Endodermal cell (in vitro differentiated cells): ENCODE results near the gene RIPPLY1. TPM values are rescaled to one million over a fixed set of nuclear protein-coding genes. Genes with fewer than 3 reads are reported as not detected.

ENCODE experiments used
- DNase-seq: peaks from one replicate; pipeline ENCODE4 v3.0.0-alpha.2; 2017
- H3K27ac ChIP-seq: 2 replicates; pipeline ENCODE4 v1.5.1; 2013; ENCODE audit warnings: mild to moderate bottlenecking, low read depth, low read length, moderate library complexity
- H3K27me3 ChIP-seq: 2 replicates; pipeline ENCODE4 v1.6.1; 2013; ENCODE audit warnings: mild to moderate bottlenecking, low read length, moderate library complexity; ENCODE audit not compliant: insufficient read depth, control insufficient read depth, poor library complexity, severe bottlenecking
- H3K36me3 ChIP-seq: 2 replicates; pipeline ENCODE4 v1.7.0; 2013; ENCODE audit warnings: mild to moderate bottlenecking, low read length, moderate library complexity; ENCODE audit not compliant: control insufficient read depth, insufficient read depth
- H3K4me1 ChIP-seq: one replicate; pipeline ENCODE4 v1.7.0; 2013; ENCODE audit warnings: low read length; ENCODE audit not compliant: control insufficient read depth, insufficient read depth
- H3K4me3 ChIP-seq: 2 replicates; pipeline ENCODE4 v1.5.1; 2013; ENCODE audit warnings: mild to moderate bottlenecking, low read length, moderate library complexity
- H3K9ac ChIP-seq: 2 replicates; pipeline ENCODE4 v1.6.1; 2013; ENCODE audit warnings: mild to moderate bottlenecking, low read length, moderate library complexity; ENCODE audit not compliant: poor library complexity, severe bottlenecking; ENCODE audit errors: extremely low read depth
- H3K9me3 ChIP-seq: 2 replicates; pipeline ENCODE4 v1.6.1; 2013; ENCODE audit warnings: mild to moderate bottlenecking, low read length, moderate library complexity; ENCODE audit not compliant: control insufficient read depth
- H3K27ac Mint-ChIP-seq: 2 replicates; pipeline ENCODE4 v1.8.0; 2020; ENCODE audit warnings: mixed read lengths
- H3K27me3 Mint-ChIP-seq: 2 replicates; pipeline ENCODE4 v1.8.0; 2021; ENCODE audit warnings: mild to moderate bottlenecking, mixed read lengths; ENCODE audit not compliant: insufficient read depth
- H3K36me3 Mint-ChIP-seq: 2 replicates; pipeline ENCODE4 v1.8.0; 2020; ENCODE audit warnings: low read depth, mixed read lengths
- H3K4me1 Mint-ChIP-seq: 2 replicates; pipeline ENCODE4 v1.8.0; 2020; ENCODE audit warnings: mixed read lengths
- H3K4me3 Mint-ChIP-seq: 2 replicates; pipeline ENCODE4 v1.8.0; 2020; ENCODE audit warnings: mild to moderate bottlenecking, moderate library complexity, mixed read lengths
- H3K9me3 Mint-ChIP-seq: 2 replicates; pipeline ENCODE4 v1.8.0; 2020; ENCODE audit warnings: mild to moderate bottlenecking, mixed read lengths
- WGBS, 2 experiments: methylation state at CpG; one replicate each; pipeline versions ENCODE4 v1.1.5 to v1.1.7; 2013; ENCODE audit warnings: missing lambda C conversion rate in 2 of 2, mixed read lengths in 1 of 2; ENCODE audit not compliant: insufficient coverage in 1 of 2, insufficient read length in 1 of 2; 5-methylcytosine and 5-hydroxymethylcytosine counted together
- total RNA-seq, 2 donors: library from RNA; stranded (reverse); fragmentation: NEBNext Ultra II Directional in 1 of 2; extraction: Animal tissue kit (Norgen Biotek cat#: 25700) in 1 of 2; gene quantifications; 2 replicates in 1 of 2; 3 replicates in 1 of 2; pipeline ENCODE4 v1.2.1, GENCODE V29; 2021
- TF ChIP-seq, protein P1 (sequence below): fragments of 200-600 bp; sonication (generic); conservative IDR thresholded peaks from 2 replicates; pipeline ENCODE4 v1.5.0; 2021; ENCODE audit warnings: antibody characterized with exemption, mild to moderate bottlenecking

The RIPPLY1 gene
- total RNA-seq, 2 donors from 2014 or later = not detected

DNA sequence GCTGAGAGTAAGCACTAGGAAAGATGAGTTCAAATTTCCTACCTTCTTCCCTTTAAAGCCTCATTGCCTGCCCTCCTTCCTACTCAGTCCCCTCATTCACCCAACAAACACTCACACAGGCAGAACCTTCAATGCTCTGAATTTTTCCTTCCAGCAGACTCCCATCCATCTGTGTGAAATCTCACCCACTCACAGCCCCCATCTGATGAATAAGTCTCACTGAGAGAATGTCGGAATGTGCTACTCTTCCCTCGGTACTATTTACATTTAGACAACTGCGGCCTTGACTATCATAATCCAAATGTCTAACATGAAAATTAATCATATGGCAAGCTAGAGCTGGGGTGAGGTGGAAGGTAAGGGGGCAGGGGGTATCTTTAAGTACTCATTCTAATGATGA, 36.4 kb upstream of the RIPPLY1 start:
- H3K27me3 Mint-ChIP-seq = no peaks in the 10 kb centered on the region
- Histone ChIP-seq H3K4me3 (no peak overlapping the region), H3K4me1 (no peaks in the 10 kb centered on the region), H3K27me3 (no peaks in the 10 kb centered on the region), H3K36me3 (no peaks in the 10 kb centered on the region), H3K9ac (no peak overlapping the region), H3K27ac (no peak overlapping the region), H3K9me3 (no peaks in the 10 kb centered on the region)
- H3K4me1 Mint-ChIP-seq = peaks cover 10% of the 10 kb centered on the region
- 91% methylated on average over 3 of the region's 3 CpGs; no CpG with 5 or more reads in 1 of the 2 experiments for WGBS, 2 experiments
- H3K36me3 Mint-ChIP-seq = no peaks in the 10 kb centered on the region
- no peak overlapping the region for H3K4me3 Mint-ChIP-seq
- no peak overlapping the region for H3K27ac Mint-ChIP-seq
- DNase-seq = no peak
- H3K9me3 Mint-ChIP-seq = peaks cover 28% of the 10 kb centered on the region
- TF ChIP-seq, protein P1, sequence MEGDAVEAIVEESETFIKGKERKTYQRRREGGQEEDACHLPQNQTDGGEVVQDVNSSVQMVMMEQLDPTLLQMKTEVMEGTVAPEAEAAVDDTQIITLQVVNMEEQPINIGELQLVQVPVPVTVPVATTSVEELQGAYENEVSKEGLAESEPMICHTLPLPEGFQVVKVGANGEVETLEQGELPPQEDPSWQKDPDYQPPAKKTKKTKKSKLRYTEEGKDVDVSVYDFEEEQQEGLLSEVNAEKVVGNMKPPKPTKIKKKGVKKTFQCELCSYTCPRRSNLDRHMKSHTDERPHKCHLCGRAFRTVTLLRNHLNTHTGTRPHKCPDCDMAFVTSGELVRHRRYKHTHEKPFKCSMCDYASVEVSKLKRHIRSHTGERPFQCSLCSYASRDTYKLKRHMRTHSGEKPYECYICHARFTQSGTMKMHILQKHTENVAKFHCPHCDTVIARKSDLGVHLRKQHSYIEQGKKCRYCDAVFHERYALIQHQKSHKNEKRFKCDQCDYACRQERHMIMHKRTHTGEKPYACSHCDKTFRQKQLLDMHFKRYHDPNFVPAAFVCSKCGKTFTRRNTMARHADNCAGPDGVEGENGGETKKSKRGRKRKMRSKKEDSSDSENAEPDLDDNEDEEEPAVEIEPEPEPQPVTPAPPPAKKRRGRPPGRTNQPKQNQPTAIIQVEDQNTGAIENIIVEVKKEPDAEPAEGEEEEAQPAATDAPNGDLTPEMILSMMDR = no peak

DNA sequence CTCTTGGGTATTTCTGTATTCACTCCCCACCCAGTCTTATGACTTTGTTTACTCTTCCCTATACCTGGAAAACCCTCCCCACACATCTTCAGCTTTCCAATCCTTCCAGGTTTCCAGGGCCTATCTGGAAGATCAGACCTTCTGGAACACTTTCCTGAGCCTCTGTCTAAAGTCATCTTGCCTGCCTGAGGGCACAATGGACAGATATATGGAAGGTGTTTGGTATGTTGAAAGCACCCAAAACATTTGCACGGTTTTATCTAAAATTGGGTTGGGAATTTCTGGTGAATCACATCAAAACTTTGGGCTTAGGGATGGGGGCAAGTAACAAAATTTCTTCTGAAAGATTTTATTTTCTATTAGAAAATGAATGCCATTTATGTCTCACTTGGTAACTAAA, 33.1 kb upstream of the RIPPLY1 start:
- H3K36me3 ChIP-seq = no peaks in the 10 kb centered on the region
- TF ChIP-seq, protein P1 = no peak
- Mint-ChIP-seq H3K4me3 (no peak overlapping the region), H3K27ac (no peak overlapping the region), H3K4me1 (peaks cover 18% of the 10 kb centered on the region), H3K36me3 (no peaks in the 10 kb centered on the region), H3K27me3 (no peaks in the 10 kb centered on the region), H3K9me3 (peaks cover 24% of the 10 kb centered on the region)
- H3K9ac ChIP-seq = no peak overlapping the region
- no peak overlapping the region for H3K27ac ChIP-seq
- DNase-seq = no peak
- peaks cover 8% of the 10 kb centered on the region for H3K4me1 ChIP-seq
- 88% methylated on average over 1 of the region's 1 CpG; no CpG with 5 or more reads in 1 of the 2 experiments for WGBS, 2 experiments
- no peaks in the 10 kb centered on the region for H3K9me3 ChIP-seq
- no peaks in the 10 kb centered on the region for H3K27me3 ChIP-seq
- no peak overlapping the region for H3K4me3 ChIP-seq

DNA sequence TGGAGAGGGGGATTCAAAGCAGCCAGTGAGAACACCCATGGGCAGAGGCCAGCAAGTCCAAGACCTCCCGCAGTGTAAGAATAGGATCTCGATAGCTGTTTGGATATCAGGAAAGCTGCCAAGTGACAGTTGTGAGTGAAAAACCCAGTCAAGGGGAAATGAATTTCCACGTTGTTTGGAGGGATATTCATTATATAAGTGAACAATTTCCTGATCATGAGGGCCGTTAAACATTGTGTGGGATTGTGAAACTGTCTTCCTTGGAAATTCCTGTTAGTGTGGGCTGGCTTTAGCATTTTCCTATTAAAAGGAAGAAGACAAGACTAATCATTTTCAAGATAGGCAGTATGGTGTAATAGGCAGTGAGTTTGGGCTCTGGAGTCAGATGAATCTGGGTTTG, 32.0 kb upstream of the RIPPLY1 start:
- WGBS, 2 experiments = 88 to 93% methylated on average over 3 to 4 of the region's 4 CpGs
- Mint-ChIP-seq H3K4me3 (no peak overlapping the region), H3K27me3 (no peaks in the 10 kb centered on the region), H3K9me3 (peaks cover 22% of the 10 kb centered on the region), H3K36me3 (no peaks in the 10 kb centered on the region), H3K4me1 (peaks cover 18% of the 10 kb centered on the region), H3K27ac (no peak overlapping the region)
- no peak overlapping the region for H3K27ac ChIP-seq
- H3K9me3 ChIP-seq = no peaks in the 10 kb centered on the region
- no peak for DNase-seq
- peaks cover 8% of the 10 kb centered on the region for H3K4me1 ChIP-seq
- no peaks in the 10 kb centered on the region for H3K27me3 ChIP-seq
- H3K9ac ChIP-seq = no peak overlapping the region
- H3K4me3 ChIP-seq = no peak overlapping the region
- no peaks in the 10 kb centered on the region for H3K36me3 ChIP-seq
- TF ChIP-seq, protein P1 = no peak
